Upper lobe of left lung (tissue), 4 donors: ENCODE results near the gene SLC25A22.

Experiments
- POLR2A ChIP-seq, 4 donors: fragments of 450-650 bp; IDR thresholded peaks; one replicate each; pipeline ENCODE4 v1.5.1; 2016 to 2017; ENCODE audit warnings: antibody characterized with exemption in 4 of 4, mild to moderate bottlenecking in 2 of 4
- POLR2AphosphoS5 ChIP-seq, 2 donors: sonication (generic); formaldehyde crosslinking; IDR thresholded peaks; one replicate each; pipeline ENCODE4 v1.5.1; 2017; ENCODE audit warnings: antibody characterized with exemption in 2 of 2
- TF ChIP-seq, protein P1 (sequence below), 6 experiments: fragments of 450-650 bp in 4 of 6; fragments of 200-600 bp in 2 of 6; sonication (generic) in 2 of 6; IDR thresholded peaks; one replicate each; pipeline ENCODE4 v1.5.1; 2016 to 2019; ENCODE audit warnings: antibody characterized with exemption in 6 of 6

DNA sequence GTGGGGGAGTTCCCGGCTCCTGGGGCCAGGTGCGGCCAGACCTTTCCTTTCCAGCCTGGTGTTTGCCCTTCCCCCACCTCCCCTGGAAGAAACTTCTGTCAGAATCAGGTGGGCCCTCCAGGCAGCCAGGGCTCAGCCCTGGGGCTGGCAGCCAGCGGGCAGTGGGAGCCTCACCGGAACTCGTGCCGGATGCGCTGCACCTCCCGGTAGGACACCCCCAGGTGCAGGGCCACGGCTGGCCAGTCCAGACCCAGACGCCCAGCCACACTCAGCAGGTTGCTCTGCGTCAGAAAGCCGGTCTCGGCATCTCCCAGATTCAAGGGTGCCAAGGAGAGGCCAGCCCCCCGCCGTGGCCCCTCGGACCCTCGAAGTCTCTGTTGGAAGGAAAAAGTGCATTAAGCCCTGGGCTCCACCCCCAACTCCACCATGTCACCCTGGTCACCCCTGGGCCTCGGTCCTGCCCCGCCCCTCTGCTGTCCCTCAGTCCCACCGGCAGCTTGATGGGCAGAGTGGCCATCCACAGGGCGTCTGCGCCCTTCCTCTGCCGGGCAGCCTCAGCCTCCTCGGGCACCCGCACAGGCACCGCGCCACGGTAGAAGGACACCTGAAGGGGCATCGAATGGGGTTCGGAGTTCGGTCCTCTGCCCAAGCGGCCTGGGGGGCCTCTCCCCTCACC, 1.7 kb upstream of the SLC25A22 start:
- TF ChIP-seq, protein P1, sequence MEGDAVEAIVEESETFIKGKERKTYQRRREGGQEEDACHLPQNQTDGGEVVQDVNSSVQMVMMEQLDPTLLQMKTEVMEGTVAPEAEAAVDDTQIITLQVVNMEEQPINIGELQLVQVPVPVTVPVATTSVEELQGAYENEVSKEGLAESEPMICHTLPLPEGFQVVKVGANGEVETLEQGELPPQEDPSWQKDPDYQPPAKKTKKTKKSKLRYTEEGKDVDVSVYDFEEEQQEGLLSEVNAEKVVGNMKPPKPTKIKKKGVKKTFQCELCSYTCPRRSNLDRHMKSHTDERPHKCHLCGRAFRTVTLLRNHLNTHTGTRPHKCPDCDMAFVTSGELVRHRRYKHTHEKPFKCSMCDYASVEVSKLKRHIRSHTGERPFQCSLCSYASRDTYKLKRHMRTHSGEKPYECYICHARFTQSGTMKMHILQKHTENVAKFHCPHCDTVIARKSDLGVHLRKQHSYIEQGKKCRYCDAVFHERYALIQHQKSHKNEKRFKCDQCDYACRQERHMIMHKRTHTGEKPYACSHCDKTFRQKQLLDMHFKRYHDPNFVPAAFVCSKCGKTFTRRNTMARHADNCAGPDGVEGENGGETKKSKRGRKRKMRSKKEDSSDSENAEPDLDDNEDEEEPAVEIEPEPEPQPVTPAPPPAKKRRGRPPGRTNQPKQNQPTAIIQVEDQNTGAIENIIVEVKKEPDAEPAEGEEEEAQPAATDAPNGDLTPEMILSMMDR (IDR thresholded peaks at IDR 0.05): no peak
- TF ChIP-seq POLR2AphosphoS5 (IDR thresholded peaks at IDR 0.05): no peak
- no peak for TF ChIP-seq POLR2A (IDR thresholded peaks at IDR 0.05)
